Activated CD8-positive, alpha-beta memory T cell treated with anti-CD3 and anti-CD28 coated beads, Interleukin-2, amount 10 ng/mL, durations not matched to agents 7 days and 5 days (primary cell): ENCODE results near the gene KRTAP5-8. TPM values are rescaled to one million over a fixed set of nuclear protein-coding genes. Genes with fewer than 3 reads are reported as not detected.
"Not testable (repeated sequence)": the region's sequence is repeated elsewhere in the genome, so short reads cannot be mapped to it uniquely, and the experiment has no call there.

Experiments
- ATAC-seq: fragments of 150-1000 bp; cut with Tn5 transposase; one replicate; pipeline ENCODE4 v1.10.0; 2021; ENCODE audit warnings: moderate library complexity
- CTCF ChIA-PET: fragments of 350-600 bp; sonication (Branson Sonifier 250); formaldehyde crosslinking; loops from one replicate; lab custom pipeline; 2021; ENCODE audit warnings: antibody characterized with exemption; lab: Charles Lee
- DNase-seq: peaks from one replicate; pipeline ENCODE4 v3.0.0-alpha.2; 2020
- H3K27ac Mint-ChIP-seq: one replicate; pipeline ENCODE4 v1.8.0; 2021; ENCODE audit warnings: mild to moderate bottlenecking, mixed read lengths
- H3K27me3 Mint-ChIP-seq: one replicate; pipeline ENCODE4 v1.8.0; 2021; ENCODE audit warnings: mixed read lengths
- H3K36me3 Mint-ChIP-seq: one replicate; pipeline ENCODE4 v1.8.0; 2021; ENCODE audit warnings: mild to moderate bottlenecking, mixed read lengths
- H3K4me1 Mint-ChIP-seq: one replicate; pipeline ENCODE4 v1.8.0; 2021; ENCODE audit warnings: mixed read lengths
- H3K4me3 Mint-ChIP-seq: one replicate; pipeline ENCODE4 v1.8.0; 2021; ENCODE audit warnings: mild to moderate bottlenecking, moderate library complexity, mixed read lengths
- H3K9me3 Mint-ChIP-seq: one replicate; pipeline ENCODE4 v1.8.0; 2022; ENCODE audit warnings: low read depth, mixed read lengths
- total RNA-seq, 2 experiments: library from RNA; stranded (reverse); gene quantifications; one replicate each; pipeline ENCODE4 v1.2.3, GENCODE V29; 2021

Gene KRTAP5-8
- total RNA-seq, 2 experiments from 2014 or later, result not detected

- ATAC-seq (no peak), DNase-seq (peak; percentile 44)
- CTCF ChIA-PET, result interaction anchor here (1.1 kb wide), 1 partner anchor 70 kb away, joined by 3 read pairs; no protein-coding TSS in a partner anchor
These were observed 25.6 kb downstream of the KRTAP5-8 start for GRCh38 chr11:71563406-71563805.

GRCh38 chr11:71564430-71564829 lies 26.6 kb downstream of the KRTAP5-8 start:
- ATAC-seq, result no peak
- Mint-ChIP-seq H3K27ac (no peak overlapping the region), H3K9me3 (no peaks in the 10 kb centered on the region), H3K27me3 (peaks cover 34% of the 10 kb centered on the region), H3K4me1 (no peaks in the 10 kb centered on the region), H3K36me3 (no peaks in the 10 kb centered on the region), H3K4me3 (no peak overlapping the region)
- no peak for DNase-seq
- CTCF ChIA-PET, result interaction anchor here (1.1 kb wide), 1 partner anchor 71 kb away, joined by 3 read pairs; no protein-coding TSS in a partner anchor

More at GRCh38 chr11:71563406-71563805, 25.6 kb downstream of the KRTAP5-8 start:
- no peaks in the 10 kb centered on the region for H3K4me1 Mint-ChIP-seq
- no peak overlapping the region for H3K4me3 Mint-ChIP-seq
- no peaks in the 10 kb centered on the region for H3K36me3 Mint-ChIP-seq
- H3K9me3 Mint-ChIP-seq, result no peaks in the 10 kb centered on the region
- H3K27ac Mint-ChIP-seq, result no peak overlapping the region
- H3K27me3 Mint-ChIP-seq, result peaks cover 38% of the 10 kb centered on the region

GRCh38 chr11:71565263-71565662 lies 27.4 kb downstream of the KRTAP5-8 start, which contains the start of gene KRTAP5-10:
Gene KRTAP5-10 (plus strand): TSS chr11:71565563. CDS start chr11:71565588, 25 bp downstream.
- Mint-ChIP-seq H3K27me3 (peaks cover 34% of the 10 kb centered on the region), H3K4me1 (no peaks in the 10 kb centered on the region), H3K9me3 (no peaks in the 10 kb centered on the region), H3K36me3 (no peaks in the 10 kb centered on the region), H3K4me3 (no peak within 1 kb of the TSS), H3K27ac (no peak within 1 kb of the TSS)
- ATAC-seq (no peak), DNase-seq (no peak)
- CTCF ChIA-PET, result no interaction called here

GRCh38 chr11:71566081-71566620 lies 28.3 kb downstream of the KRTAP5-8 start:
- Mint-ChIP-seq H3K36me3 (no peaks in the 10 kb centered on the region), H3K27me3 (peaks cover 29% of the 10 kb centered on the region), H3K4me3 (no peak overlapping the region), H3K27ac (no peak overlapping the region), H3K9me3 (no peaks in the 10 kb centered on the region), H3K4me1 (no peaks in the 10 kb centered on the region)
- no peak for DNase-seq
- no peak for ATAC-seq
- CTCF ChIA-PET, result no interaction called here

- H3K4me1 Mint-ChIP-seq, ATAC-seq, DNase-seq, H3K9me3 Mint-ChIP-seq, H3K4me3 Mint-ChIP-seq, H3K27ac Mint-ChIP-seq, CTCF ChIA-PET, H3K36me3 Mint-ChIP-seq: not testable (repeated sequence)
- H3K27me3 Mint-ChIP-seq, result peaks cover 23% of the 10 kb centered on the region
These were observed 29.1 kb downstream of the KRTAP5-8 start for GRCh38 chr11:71566626-71567599.

- H3K27ac Mint-ChIP-seq, CTCF ChIA-PET, DNase-seq, H3K9me3 Mint-ChIP-seq, H3K4me1 Mint-ChIP-seq, ATAC-seq, H3K36me3 Mint-ChIP-seq, H3K4me3 Mint-ChIP-seq: not testable (repeated sequence)
- H3K27me3 Mint-ChIP-seq, result peaks cover 18% of the 10 kb centered on the region
These were observed 29.8 kb downstream of the KRTAP5-8 start for GRCh38 chr11:71567633-71568032.

GRCh38 chr11:71568704-71569349 lies 31.0 kb downstream of the KRTAP5-8 start:
- peaks cover 9% of the 10 kb centered on the region for H3K27me3 Mint-ChIP-seq
- no peak overlapping the region for H3K4me3 Mint-ChIP-seq
- CTCF ChIA-PET, result no interaction called here
- ATAC-seq (no peak), DNase-seq (no peak)
- no peaks in the 10 kb centered on the region for H3K36me3 Mint-ChIP-seq
- H3K9me3 Mint-ChIP-seq, result no peaks in the 10 kb centered on the region
- no peak overlapping the region for H3K27ac Mint-ChIP-seq
- no peaks in the 10 kb centered on the region for H3K4me1 Mint-ChIP-seq

GRCh38 chr11:71571101-71571850 lies 33.5 kb downstream of the KRTAP5-8 start:
- CTCF ChIA-PET, ATAC-seq, DNase-seq, H3K36me3 Mint-ChIP-seq, H3K4me1 Mint-ChIP-seq, H3K27me3 Mint-ChIP-seq, H3K27ac Mint-ChIP-seq, H3K9me3 Mint-ChIP-seq, H3K4me3 Mint-ChIP-seq: not testable (repeated sequence)

GRCh38 chr11:71572811-71573210 lies 35.0 kb downstream of the KRTAP5-8 start:
- H3K27me3 Mint-ChIP-seq, result no peaks in the 10 kb centered on the region
- no peaks in the 10 kb centered on the region for H3K4me1 Mint-ChIP-seq
- H3K27ac Mint-ChIP-seq, result no peak overlapping the region
- no peak overlapping the region for H3K4me3 Mint-ChIP-seq
- no peaks in the 10 kb centered on the region for H3K9me3 Mint-ChIP-seq
- DNase-seq (no peak), ATAC-seq (no peak)
- H3K36me3 Mint-ChIP-seq, result no peaks in the 10 kb centered on the region
- CTCF ChIA-PET, result no interaction called here

- CTCF ChIA-PET, result no interaction called here
- Mint-ChIP-seq H3K9me3 (no peaks in the 10 kb centered on the region), H3K4me3 (no peak overlapping the region), H3K27ac (no peak overlapping the region), H3K4me1 (no peaks in the 10 kb centered on the region), H3K36me3 (no peaks in the 10 kb centered on the region), H3K27me3 (no peaks in the 10 kb centered on the region)
- ATAC-seq, result no peak
- DNase-seq, result peak; percentile 5
These were observed 36.6 kb downstream of the KRTAP5-8 start for GRCh38 chr11:71574418-71574817.

GRCh38 chr11:71575723-71576424 lies 38.0 kb downstream of the KRTAP5-8 start:
- H3K4me3 Mint-ChIP-seq, result no peak overlapping the region
- CTCF ChIA-PET, result no interaction called here
- DNase-seq, result no peak
- H3K4me1 Mint-ChIP-seq, result peaks cover 7% of the 10 kb centered on the region
- no peak overlapping the region for H3K27ac Mint-ChIP-seq
- H3K36me3 Mint-ChIP-seq, result no peaks in the 10 kb centered on the region
- no peaks in the 10 kb centered on the region for H3K9me3 Mint-ChIP-seq
- ATAC-seq, result no peak
- H3K27me3 Mint-ChIP-seq, result peaks cover 9% of the 10 kb centered on the region

GRCh38 chr11:71576688-71577465 lies 39.1 kb downstream of the KRTAP5-8 start:
- H3K27me3 Mint-ChIP-seq, result peaks cover 11% of the 10 kb centered on the region
- H3K4me1 Mint-ChIP-seq, DNase-seq, H3K9me3 Mint-ChIP-seq, CTCF ChIA-PET, H3K27ac Mint-ChIP-seq, H3K4me3 Mint-ChIP-seq, H3K36me3 Mint-ChIP-seq, ATAC-seq: not testable (repeated sequence)
